ENCODE data around the gene TK1.
A peak's percentile ranks its signal among the peaks of the same experiment; 100 is the strongest.

TK1 gene

GRCh38 chr17:78130437-78131101 lies 56.3 kb downstream of the TK1 start, which contains the start of gene TMC8:
Gene TMC8, plus strand, starts transcription at chr17:78130771. Its CDS starts 818 bp downstream, at chr17:78131589.
- no peak for DNase-seq (ENCODE audit: insufficient read length, low spot score)
- TF ChIP-seq, protein P1, sequence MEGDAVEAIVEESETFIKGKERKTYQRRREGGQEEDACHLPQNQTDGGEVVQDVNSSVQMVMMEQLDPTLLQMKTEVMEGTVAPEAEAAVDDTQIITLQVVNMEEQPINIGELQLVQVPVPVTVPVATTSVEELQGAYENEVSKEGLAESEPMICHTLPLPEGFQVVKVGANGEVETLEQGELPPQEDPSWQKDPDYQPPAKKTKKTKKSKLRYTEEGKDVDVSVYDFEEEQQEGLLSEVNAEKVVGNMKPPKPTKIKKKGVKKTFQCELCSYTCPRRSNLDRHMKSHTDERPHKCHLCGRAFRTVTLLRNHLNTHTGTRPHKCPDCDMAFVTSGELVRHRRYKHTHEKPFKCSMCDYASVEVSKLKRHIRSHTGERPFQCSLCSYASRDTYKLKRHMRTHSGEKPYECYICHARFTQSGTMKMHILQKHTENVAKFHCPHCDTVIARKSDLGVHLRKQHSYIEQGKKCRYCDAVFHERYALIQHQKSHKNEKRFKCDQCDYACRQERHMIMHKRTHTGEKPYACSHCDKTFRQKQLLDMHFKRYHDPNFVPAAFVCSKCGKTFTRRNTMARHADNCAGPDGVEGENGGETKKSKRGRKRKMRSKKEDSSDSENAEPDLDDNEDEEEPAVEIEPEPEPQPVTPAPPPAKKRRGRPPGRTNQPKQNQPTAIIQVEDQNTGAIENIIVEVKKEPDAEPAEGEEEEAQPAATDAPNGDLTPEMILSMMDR (IDR thresholded peaks at IDR 0.05; ENCODE audit: insufficient read depth, missing control alignments): no peak
- FAIRE-seq: no peak

GRCh38 chr17:78130090-78130436 lies 56.8 kb downstream of the TK1 start:
- FAIRE-seq (no peak), DNase-seq (ENCODE audit: insufficient read length, low spot score) (no peak)
- TF ChIP-seq, protein P1 (IDR thresholded peaks at IDR 0.05; ENCODE audit: insufficient read depth, missing control alignments): no peak

DNA sequence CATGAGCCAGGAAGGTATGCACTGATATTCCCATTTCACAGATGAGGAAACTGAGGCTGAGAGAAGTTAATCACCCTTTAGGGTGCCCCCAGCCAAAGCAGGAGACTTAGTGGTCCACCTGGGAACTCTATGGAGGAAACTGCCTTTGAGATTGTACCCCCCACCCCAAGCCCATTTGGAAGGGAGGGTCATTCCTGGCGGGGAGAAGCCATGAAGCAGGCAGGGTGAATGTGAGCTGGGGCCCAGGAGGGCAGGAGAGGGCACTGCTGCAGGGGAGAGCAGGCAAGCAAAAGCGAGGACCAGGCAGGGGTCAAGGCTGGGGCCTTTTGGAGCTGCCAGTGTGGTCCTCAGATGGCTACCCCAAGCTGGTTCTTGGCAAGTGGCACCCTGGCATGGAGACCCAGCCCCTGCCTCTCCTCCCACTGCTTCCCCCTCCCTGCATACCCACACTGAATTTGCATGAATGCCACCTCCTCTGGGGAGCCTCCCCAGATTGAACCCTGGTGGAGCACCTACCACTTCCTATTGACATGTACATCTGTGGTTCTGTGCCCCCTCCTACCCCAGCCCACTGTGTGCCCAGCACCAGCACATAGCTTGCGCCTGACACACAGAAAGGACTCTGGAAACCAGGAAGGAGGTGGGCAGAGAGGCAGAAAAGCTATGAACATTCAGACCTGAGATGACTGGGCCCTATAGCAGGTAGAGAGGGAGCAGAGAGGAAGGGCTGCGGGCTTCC lies 57.3 kb downstream of the TK1 start:
- TF ChIP-seq, protein P1 (IDR thresholded peaks at IDR 0.05; ENCODE audit: insufficient read depth, missing control alignments): no peak
- no peak for FAIRE-seq
- DNase-seq (ENCODE audit: insufficient read length, low spot score): no peak

- peak; percentile 77 for DNase-seq (ENCODE audit: insufficient read length, low spot score)
- no peak for FAIRE-seq
- TF ChIP-seq, protein P1 (IDR thresholded peaks at IDR 0.05; ENCODE audit: insufficient read depth, missing control alignments): no peak
Measured at GRCh38 chr17:78128551-78129350, 58.1 kb downstream of the TK1 start, which contains the start of gene TMC6. Gene TMC6, minus strand, starts transcription at chr17:78128755. Its CDS starts 1,923 bp downstream, at chr17:78126832.

DNA sequence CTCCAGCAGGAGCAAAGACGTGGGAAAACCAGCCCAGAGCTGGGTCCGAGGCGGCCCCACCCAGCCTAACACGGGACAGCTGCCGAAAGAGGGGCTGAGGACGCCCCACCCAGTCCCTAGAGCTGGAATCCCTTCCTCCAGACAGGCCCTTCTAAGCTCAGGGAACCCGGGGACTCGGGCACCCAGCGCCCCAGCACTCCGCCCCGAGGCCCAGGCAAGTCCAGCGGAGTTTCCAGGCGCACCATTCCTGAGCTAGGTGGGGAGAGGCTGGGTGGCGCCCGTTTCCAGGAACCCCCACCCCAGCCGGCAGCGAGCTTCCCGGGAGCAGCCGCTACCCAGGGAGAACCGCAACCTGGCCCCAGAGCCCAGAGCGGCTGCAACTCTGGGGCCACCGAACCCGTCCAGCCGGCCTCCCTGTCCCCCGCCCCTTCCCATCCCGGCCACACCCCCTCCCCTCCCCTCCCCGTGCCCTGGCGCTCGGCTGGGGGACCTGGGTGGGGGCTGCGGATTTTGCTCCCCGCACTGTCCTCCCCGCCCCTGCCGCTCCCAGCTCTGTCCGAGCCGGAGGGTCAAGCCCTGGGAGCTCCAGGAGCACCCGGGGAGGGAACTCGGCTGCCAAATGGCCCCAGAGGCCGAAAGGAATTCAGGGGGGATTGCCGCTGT lies 58.8 kb downstream of the TK1 start:
- DNase-seq (ENCODE audit: insufficient read length, low spot score) (no peak), FAIRE-seq (no peak)
- TF ChIP-seq, protein P1 (IDR thresholded peaks at IDR 0.05; ENCODE audit: insufficient read depth, missing control alignments): no peak

GRCh38 chr17:78127239-78127887 lies 59.5 kb downstream of the TK1 start:
- TF ChIP-seq, protein P1 (IDR thresholded peaks at IDR 0.05; ENCODE audit: insufficient read depth, missing control alignments): no peak
- DNase-seq (ENCODE audit: insufficient read length, low spot score) (no peak), FAIRE-seq (no peak)

All from D721Med (cell line).